ENCODE measurements around the gene SMIM32. TPM values are rescaled to one million over a fixed set of nuclear protein-coding genes. Genes with fewer than 3 reads are reported as not detected.

Gene SMIM32
- total RNA-seq, result 10 to 100 TPM in 3 of 4 donors, 1 to 10 TPM in 1; 6.4 to 21.6 (median 13.5) TPM

DNA sequence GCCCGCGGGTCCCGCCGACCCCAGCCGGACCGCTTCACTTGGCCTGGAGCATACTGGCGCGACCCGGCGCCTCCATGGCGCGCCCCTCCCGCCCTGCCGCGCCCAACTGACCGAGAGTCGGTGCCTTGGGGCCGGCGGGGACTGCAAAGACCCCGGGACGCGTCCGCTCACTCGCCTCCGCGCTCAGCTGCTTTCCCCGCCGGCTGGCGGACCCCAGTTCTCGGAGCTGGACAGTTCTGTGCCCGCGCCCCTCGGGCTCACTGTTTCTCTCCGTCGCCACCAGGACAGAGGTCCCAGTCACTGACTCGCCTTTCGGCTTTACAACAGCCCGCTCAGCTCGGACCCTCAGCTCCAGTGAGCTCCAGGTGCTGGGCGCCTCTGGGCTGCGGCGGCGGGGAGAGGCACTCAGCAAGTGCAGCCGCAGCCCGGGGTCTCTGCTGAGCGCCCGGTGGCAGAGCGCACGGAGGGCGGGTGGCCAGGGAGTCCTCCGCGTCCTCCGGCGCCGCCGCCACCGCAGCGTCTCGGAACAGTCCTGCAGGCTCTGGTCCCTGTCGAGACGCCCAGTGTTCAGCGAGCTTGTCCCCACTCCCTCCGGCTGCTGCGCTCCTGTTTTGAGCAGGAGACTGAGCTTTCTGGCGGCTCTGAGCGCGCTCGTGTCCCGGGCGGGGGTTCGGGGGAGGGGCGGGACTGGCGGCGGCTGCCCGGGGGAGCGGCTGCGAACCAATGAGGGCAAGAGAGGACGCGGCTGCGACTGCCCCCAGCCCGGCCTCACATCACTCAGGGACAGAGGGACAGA is at the start of gene SMIM32:
TSS of gene SMIM32 (minus strand) at position 637 of the 796 bp plus-strand sequence. CDS start 638 bp downstream, outside the sequence.
- Histone ChIP-seq H3K4me3 (peak within 1 kb of the TSS; percentile 31 to 74 (median 52)), H3K9me3 (no peaks in the 10 kb centered on the region)
- TF ChIP-seq, protein P1, sequence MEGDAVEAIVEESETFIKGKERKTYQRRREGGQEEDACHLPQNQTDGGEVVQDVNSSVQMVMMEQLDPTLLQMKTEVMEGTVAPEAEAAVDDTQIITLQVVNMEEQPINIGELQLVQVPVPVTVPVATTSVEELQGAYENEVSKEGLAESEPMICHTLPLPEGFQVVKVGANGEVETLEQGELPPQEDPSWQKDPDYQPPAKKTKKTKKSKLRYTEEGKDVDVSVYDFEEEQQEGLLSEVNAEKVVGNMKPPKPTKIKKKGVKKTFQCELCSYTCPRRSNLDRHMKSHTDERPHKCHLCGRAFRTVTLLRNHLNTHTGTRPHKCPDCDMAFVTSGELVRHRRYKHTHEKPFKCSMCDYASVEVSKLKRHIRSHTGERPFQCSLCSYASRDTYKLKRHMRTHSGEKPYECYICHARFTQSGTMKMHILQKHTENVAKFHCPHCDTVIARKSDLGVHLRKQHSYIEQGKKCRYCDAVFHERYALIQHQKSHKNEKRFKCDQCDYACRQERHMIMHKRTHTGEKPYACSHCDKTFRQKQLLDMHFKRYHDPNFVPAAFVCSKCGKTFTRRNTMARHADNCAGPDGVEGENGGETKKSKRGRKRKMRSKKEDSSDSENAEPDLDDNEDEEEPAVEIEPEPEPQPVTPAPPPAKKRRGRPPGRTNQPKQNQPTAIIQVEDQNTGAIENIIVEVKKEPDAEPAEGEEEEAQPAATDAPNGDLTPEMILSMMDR (IDR thresholded peaks at IDR 0.05), result peak in 1 of 5 experiments; percentile 32
- TF ChIP-seq POLR2AphosphoS5 (IDR thresholded peaks at IDR 0.05) (no peak), POLR2A (IDR thresholded peaks at IDR 0.05) (peak; percentile 20), EP300 (IDR thresholded peaks at IDR 0.05; ENCODE audit: low read depth) (no peak)

DNA sequence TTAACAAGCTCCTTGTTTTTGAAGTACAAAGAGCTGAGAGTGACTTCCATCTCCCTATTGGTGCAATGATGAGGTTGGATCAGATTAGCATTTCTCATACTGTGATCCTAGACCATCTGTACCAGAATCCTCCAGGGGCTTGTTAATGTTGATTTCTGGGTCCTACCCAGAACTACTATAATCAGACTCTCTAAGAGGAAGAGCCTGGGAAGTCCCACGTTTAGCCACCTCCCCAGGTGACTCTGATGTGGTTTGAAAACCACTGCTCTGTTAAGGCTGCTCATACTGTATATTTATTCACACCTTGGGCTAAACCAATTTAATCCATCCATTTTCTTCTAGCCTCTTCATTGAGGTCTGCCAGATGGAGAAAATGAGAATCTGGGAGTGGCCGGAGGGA is 49.6 kb upstream of the SMIM32 start:
- in situ Hi-C loops (cut with MboI; ENCODE audit: low pct_ligation_motif_present in 1 of 4, low pct_unique_long_range_greater_than_20kb in 1 of 4, low sequenced_read_pairs in 3 of 4), result loop anchor here in 2 of 4 donors (10.0 kb wide), 1 partner anchor 182 kb away; no protein-coding TSS in a partner anchor
- Histone ChIP-seq H3K27me3 (no peaks in the 10 kb centered on the region), H3K4me3 (no peak overlapping the region), H3K36me3 (no peaks in the 10 kb centered on the region), H3K9me3 (no peaks in the 10 kb centered on the region), H3K4me1 (no peaks in the 10 kb centered on the region), H3K27ac (no peak overlapping the region)
- DNase-seq, result no peak
- TF ChIP-seq POLR2AphosphoS5 (IDR thresholded peaks at IDR 0.05), result no peak
- no peak for TF ChIP-seq EP300 (IDR thresholded peaks at IDR 0.05; ENCODE audit: low read depth)
- TF ChIP-seq, protein P1 (IDR thresholded peaks at IDR 0.05), result no peak
- TF ChIP-seq POLR2A (IDR thresholded peaks at IDR 0.05), result no peak
- intact Hi-C loops (cut with DNase I; ENCODE audit: low total_unique reads), result no loop called here
- 20 to 71% methylated on average over 1 to 2 of the region's 2 CpGs for WGBS, 2 donors (ENCODE audit: low coverage in 1 of 2)

More for the DNA sequence above, at the start of gene SMIM32:
- intact Hi-C loops (cut with DNase I; ENCODE audit: low total_unique reads) (no loop called here), in situ Hi-C loops (cut with MboI; ENCODE audit: low pct_ligation_motif_present in 1 of 4, low pct_unique_long_range_greater_than_20kb in 1 of 4, low sequenced_read_pairs in 3 of 4) (no loop called here)
- Histone ChIP-seq H3K36me3 (no peaks in the 10 kb centered on the region), H3K4me1 (peaks cover 13 to 58% (median 39%) of the 10 kb centered on the region in 4 donors), H3K27ac (peak within 1 kb of the TSS; percentile 74 to 82 (median 76)), H3K27me3 (peaks cover 32% of the 10 kb centered on the region)
- peak; percentile 66 for DNase-seq
- 5 to 6% methylated on average over 9 to 46 of the region's 81 CpGs for WGBS, 2 donors (ENCODE audit: low coverage in 1 of 2)

DNA sequence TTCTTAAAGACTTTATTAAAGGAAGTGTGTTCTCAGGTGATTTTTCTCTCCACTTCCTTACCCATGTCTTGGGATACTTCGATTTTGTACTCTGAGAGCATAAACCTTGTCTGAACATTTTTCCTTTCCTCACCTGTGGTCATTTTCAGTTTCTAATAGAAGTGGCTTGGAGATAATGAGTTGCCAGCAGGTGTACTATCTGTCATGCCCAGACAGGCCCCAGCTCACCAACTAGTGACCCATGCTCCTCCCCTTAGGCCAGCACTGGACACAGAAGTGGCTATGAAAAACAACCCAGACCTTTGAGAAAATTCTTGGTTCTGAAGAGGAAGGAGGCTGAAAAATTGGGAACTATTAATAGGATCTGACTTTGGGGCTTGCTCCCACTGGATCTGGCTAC is 49.2 kb upstream of the SMIM32 start:
- no peaks in the 10 kb centered on the region for H3K36me3 ChIP-seq
- H3K4me1 ChIP-seq, result no peaks in the 10 kb centered on the region
- no peak overlapping the region for H3K27ac ChIP-seq
- no peak for DNase-seq
- in situ Hi-C loops (cut with MboI; ENCODE audit: low pct_ligation_motif_present in 1 of 4, low pct_unique_long_range_greater_than_20kb in 1 of 4, low sequenced_read_pairs in 3 of 4), result loop anchor here in 2 of 4 donors (10.0 kb wide), 1 partner anchor 183 kb away; no protein-coding TSS in a partner anchor
- no peaks in the 10 kb centered on the region for H3K27me3 ChIP-seq
- intact Hi-C loops (cut with DNase I; ENCODE audit: low total_unique reads), result no loop called here
- 67 to 69% methylated on average over 1 of the region's 1 CpG for WGBS, 2 donors (ENCODE audit: low coverage in 1 of 2)
- TF ChIP-seq EP300 (IDR thresholded peaks at IDR 0.05; ENCODE audit: low read depth), result no peak
- TF ChIP-seq POLR2A (IDR thresholded peaks at IDR 0.05), result no peak
- TF ChIP-seq, protein P1 (IDR thresholded peaks at IDR 0.05), result no peak
- no peak for TF ChIP-seq POLR2AphosphoS5 (IDR thresholded peaks at IDR 0.05)
- no peaks in the 10 kb centered on the region for H3K9me3 ChIP-seq
- H3K4me3 ChIP-seq, result no peak overlapping the region

DNA sequence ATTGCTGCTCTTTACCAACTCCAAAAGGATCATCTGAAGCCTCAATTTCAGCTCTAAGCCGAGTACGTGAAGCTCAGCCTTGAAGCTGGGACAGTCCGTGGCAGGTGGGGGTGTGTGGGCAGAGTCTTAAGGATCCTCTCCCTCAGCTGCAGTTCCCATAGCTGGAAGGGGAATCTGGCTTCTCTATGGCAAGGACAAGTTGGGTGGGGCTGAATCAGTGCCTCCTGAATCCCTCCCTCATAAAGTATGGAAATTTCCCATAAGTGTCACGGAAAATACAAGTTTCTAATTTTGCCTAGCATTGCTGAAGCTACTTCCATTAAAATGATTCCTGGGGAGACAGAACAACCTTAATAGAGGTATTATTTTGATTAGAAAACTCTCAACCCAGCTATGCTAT is 47.9 kb upstream of the SMIM32 start:
- H3K4me3 ChIP-seq, result no peak overlapping the region
- intact Hi-C loops (cut with DNase I; ENCODE audit: low total_unique reads), result no loop called here

More for the DNA sequence above, 47.9 kb upstream of the SMIM32 start:
- in situ Hi-C loops (cut with MboI; ENCODE audit: low pct_ligation_motif_present in 1 of 4, low pct_unique_long_range_greater_than_20kb in 1 of 4, low sequenced_read_pairs in 3 of 4), result loop anchor here in 2 of 4 donors (10.0 kb wide), 1 partner anchor 184 kb away; no protein-coding TSS in a partner anchor
- H3K27ac ChIP-seq, result no peak overlapping the region
- H3K27me3 ChIP-seq, result no peaks in the 10 kb centered on the region
- H3K9me3 ChIP-seq, result no peaks in the 10 kb centered on the region
- TF ChIP-seq EP300 (IDR thresholded peaks at IDR 0.05; ENCODE audit: low read depth), result no peak
- no peak for TF ChIP-seq POLR2A (IDR thresholded peaks at IDR 0.05)
- TF ChIP-seq POLR2AphosphoS5 (IDR thresholded peaks at IDR 0.05), result no peak
- TF ChIP-seq, protein P1 (IDR thresholded peaks at IDR 0.05), result no peak
- 90 to 93% methylated on average over 3 to 4 of the region's 4 CpGs for WGBS, 2 donors (ENCODE audit: low coverage in 1 of 2)
- no peak for DNase-seq
- no peaks in the 10 kb centered on the region for H3K36me3 ChIP-seq
- H3K4me1 ChIP-seq, result no peaks in the 10 kb centered on the region
